Activated T-helper 1 cell treated with anti-CD3 and anti-CD28 coated beads, Interleukin-2, amount 50 U/mL, for 16 hours (primary cell): Measurements from ENCODE around the gene STPG1.

Experiments
- DNase-seq, 2 donors: peaks; one replicate each; pipeline ENCODE4 v3.0.0-alpha.2; 2020; ENCODE audit warnings: low read depth in 1 of 2, low spot score in 1 of 2

The STPG1 gene

GRCh38 chr1:24373710-24374109 lies 39.9 kb downstream of the STPG1 start:
- no peak for DNase-seq

GRCh38 chr1:24373044-24373443 lies 40.5 kb downstream of the STPG1 start:
- DNase-seq, result no peak

GRCh38 chr1:24369801-24370200 lies 43.8 kb downstream of the STPG1 start:
- no peak for DNase-seq

GRCh38 chr1:24369199-24369598 lies 44.4 kb downstream of the STPG1 start:
- no peak for DNase-seq

DNA sequence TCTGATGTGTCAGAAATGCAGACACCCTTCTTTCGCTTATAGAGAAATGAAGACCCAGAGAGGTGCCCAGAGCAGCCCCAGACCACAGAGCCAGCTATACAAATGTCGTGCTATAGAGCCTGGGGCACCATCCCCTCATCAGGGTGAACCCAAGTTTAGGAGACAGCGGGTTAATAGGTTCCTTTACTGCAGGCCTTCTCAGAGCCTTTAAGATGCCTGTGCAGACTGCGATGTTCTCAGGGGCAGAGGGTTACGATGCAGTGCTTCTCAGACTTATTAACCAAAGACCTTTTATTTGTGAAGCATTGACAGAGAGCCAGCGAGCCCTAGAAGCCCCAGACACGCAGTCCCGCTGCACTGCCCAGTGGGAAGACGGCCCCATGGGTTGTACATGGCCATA lies 46.9 kb downstream of the STPG1 start:
- DNase-seq, result no peak

DNA sequence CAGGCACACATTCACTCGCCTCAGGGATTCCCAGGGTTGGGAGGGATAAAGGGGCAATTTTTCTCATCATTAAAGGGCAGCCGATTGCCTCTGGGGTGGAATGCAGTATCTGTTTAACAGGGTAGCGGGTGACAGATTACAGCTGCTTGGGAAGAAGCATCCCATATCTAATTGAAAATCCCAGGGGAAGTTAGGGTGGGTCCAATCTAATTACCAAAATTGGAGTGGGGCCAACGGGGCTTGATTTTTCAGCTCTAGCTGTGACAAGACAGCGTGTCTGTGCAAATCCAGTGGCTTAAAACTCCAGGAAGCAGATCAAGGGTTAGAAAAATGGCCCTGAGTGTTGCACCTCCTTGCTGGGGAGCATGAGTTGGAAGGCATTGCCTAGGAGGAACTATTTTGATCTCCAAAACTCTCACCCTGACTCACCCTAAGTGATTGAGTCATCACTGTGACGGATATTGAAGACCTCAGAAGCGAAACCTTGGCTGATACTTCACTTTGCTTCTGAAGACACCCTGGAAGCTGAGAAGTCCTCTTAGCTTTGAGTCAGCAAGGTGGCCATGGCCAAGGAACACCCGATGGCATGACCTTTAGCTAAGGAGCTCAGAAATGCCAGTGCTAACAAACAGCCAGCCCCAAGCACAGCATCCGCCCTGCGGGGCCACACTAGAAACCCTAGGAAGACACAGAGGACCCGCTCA lies 48.5 kb downstream of the STPG1 start:
- DNase-seq, result no peak

DNA sequence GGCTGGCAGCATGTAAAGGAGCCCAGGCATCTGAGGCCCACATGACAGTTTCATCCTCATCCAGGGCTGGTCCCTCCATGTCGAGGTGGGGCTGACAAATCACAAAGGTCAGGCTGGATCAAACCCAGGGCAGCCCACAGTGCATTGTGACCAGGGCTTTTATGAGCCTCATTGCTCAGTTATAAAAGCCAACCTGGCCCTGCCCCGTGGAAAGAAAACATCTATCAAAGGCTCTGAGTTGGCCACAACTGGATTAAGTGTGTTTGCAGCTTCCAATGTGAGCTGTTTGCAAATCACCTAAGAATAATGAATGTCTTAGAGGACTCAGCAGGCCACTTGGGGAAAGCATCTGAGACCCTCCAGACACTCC lies 49.0 kb downstream of the STPG1 start:
- DNase-seq, result no peak

GRCh38 chr1:24363994-24364393 lies 49.6 kb downstream of the STPG1 start:
- no peak for DNase-seq

DNA sequence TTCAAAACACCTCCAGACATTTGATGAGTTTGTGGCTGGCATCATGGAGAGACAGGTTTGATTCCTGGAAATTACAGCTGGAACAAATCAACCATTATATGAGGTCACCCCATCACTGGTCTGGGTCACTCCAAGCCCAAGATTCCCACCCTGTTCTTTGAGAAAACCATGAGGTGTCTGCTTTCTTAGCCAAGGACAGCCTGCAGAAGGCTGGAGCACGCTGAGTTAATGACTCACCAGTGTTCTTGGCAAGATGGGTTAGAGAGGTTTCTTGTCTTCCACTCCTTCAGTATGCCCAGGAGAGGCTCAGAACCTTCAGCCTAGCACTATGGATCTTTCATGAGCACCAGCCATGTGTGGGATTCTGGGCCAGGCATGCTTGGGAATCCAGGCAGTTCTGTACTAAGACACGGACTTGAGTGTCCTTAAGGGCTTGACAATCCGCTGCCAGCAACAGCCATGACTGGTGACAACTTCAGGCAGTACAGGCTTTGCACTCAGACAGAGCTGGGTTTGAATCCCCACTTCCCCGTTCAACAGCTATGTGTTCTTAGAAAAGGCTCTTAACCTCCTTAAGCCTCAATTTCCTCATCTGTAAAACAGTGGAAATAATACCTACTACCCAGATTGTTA lies 50.5 kb downstream of the STPG1 start:
- DNase-seq, result no peak

DNA sequence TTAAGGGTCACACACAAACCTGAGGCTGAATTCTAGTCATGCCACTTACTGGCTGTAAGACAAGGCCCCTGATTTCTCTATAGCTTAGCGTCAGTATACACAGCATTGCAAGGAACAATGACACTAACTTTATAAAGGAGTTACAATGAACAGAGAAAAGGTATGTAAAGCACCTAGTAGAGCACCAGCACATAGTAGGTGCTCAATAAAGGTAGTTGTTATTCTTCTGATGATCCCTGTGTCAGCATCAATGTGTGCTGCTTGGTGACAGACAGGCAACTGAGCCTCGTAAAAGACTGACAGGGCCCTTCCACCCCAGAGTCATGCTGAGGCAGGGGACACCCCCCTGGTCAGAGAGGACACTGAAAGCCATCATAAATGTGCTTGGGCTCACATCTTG lies 51.2 kb downstream of the STPG1 start:
- DNase-seq, result no peak

DNA sequence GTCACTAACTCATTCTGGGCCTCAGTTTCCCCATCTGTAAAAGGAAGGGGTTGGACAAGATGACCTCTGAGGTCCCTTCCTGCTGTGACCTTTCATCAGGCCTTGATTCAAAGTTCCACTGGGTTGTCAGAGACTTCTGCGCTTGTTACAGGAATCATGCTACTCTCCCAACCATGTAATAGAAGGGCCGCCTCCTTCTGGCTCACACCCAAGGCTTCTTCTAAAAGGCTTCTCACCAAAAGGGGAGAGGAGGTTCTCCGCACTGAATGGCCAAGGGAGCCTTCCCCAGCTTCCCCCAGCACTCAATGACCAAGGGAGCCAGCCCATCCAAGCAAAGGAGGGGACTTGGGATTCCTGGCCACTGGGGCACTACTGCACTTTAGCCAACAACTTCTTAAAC lies 51.8 kb downstream of the STPG1 start:
- DNase-seq, result no peak

- DNase-seq, result no peak
These were observed 52.9 kb downstream of the STPG1 start for GRCh38 chr1:24360681-24361080.

DNA sequence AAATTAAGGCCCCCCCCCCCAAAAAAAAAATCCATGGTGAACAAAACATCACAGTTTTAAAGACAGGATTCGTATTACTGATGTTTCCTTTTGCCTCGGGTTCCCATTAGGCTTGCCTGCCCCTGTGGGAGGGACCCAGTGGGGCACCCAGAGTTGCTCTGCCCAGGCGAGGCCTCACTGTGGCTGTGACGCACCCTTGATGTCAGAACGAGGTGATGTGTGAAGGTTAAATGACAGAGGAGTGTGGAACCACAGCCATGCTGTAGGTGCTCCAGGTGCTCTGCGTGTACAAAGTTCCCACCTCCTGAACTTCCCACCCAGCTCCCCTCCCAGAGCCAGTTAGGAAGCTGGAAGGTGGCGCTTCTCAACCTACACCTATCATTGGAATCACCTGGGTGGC lies 56.5 kb downstream of the STPG1 start:
- no peak for DNase-seq

DNA sequence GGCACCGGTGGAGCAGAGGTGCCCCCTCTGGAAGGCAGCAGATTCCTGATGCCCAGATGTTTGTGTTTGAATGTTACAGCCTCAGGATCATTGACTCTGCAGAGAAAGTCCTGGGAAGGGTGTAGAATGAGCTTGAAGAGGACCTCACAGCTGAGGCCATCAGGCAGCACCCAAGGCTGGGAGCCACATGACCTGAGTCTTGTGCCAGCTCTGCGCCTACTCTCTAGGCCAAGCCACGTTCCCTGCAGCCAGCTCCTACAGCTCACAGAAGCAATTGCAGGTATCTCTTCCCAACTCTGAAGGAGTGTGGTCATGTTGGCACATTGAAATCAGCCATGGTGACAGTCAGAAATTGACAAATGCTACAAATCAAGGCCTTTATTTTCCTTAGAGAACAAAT lies 58.1 kb downstream of the STPG1 start:
- DNase-seq, result no peak

DNA sequence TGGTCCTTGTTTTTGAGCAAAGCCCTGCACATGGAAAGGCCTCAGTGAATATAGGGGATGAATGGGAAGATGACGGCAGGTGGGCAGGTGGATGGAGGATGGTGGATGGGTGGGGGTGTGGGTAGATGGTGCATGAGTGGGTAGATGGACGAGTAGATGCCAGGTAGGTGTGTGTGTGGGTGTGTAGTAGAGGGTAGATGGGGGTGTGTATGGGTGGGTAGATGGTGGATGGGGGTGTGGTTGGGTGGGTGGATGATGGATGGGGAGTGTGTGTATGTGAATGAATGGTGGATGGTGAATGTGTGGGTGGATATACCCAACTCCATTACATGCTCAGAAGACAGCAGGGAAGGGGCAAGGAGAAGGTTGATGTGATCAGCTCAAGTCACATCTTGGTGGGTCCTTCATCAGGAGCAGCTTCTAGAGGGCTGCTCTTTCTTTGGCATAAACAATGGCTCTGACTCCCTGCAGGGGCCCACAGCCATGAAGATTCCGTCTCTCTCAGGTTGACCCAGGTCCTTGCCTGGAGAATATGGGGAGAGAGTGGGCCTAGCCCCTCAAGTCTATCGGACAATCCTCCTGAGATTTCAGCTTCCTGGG lies 60.2 kb downstream of the STPG1 start:
- no peak for DNase-seq

GRCh38 chr1:24351918-24352627 lies 61.5 kb downstream of the STPG1 start:
- peak in 1 of 2 donors; percentile 15 for DNase-seq

DNA sequence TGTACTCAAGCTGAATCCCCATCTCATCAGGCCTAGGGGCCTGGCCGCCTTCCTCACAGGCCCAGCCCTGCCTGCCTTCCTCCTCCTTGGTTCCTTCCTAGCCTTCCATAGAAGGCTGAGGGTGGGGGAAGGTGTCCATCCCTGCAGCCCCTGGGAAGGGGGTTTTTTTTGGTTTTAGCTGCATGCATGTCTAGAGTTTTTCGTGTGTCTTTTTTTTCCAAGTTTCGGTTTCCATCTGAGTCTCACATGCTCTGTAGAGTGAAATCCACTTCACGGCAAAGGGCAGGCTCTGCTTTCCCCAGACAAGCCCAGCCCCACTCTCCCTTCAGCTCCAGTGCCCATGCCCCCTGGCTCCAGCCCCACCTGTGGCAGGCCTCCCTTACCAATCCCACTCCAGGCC lies 62.3 kb downstream of the STPG1 start:
- DNase-seq, result no peak

- DNase-seq, result no peak
These were observed 63.7 kb downstream of the STPG1 start for GRCh38 chr1:24349891-24350290.

DNA sequence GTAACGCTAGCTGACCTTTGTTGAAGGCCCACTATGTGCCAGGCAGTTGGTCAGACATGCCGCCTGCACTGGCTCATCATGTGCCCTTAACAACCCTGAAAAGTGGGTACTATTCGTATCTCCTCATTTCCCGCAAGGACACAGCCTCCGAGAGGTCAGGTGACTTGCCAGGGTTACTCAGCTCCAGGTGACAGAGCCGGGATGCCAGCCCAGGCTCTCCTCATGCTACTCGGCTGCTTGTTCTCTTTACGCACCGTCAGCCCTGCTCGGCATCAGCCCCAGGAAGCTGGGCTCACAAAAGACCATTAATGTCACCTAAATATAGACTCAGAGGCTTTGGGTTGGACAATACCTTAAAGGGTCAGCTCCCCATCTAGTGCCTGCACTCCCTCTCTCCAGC lies 65.4 kb downstream of the STPG1 start:
- DNase-seq, result no peak

DNA sequence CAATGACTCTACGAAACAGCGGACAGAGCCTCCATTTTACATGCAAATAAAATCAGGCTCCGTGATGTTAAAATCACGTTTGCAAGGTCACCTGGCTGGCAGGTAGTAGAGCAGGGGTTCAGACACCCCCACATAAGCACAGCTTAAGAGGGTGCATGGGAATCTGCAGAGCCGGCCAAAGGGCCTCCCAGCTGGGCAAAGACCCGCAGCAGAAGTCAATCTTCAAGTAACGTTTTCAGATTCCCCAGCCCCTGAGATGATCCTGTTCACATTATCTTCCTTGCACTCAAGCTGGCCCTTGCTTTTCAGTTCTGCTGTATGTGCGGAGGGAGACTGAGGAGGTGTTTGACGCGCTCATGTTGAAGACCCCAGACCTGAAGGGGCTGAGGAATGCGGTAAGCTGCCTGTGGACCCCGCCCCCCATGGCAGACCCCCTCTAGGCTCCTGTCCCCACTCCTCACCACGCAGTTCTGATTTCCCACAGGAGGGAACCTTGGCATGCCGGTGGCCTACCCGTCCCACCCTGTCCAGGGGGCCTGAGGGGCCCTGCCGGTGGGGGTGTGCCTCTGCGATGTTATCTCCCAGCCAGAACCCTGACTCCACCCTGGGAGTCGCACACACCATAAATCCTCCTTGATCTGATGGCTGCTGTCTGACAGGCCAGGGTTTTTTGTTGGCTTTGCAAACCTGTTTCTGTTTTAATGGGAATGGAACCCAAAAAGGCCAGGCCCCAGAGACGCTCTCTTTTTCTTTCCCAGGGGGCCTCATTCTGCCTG lies 66.2 kb downstream of the STPG1 start:
- DNase-seq, result no peak

DNA sequence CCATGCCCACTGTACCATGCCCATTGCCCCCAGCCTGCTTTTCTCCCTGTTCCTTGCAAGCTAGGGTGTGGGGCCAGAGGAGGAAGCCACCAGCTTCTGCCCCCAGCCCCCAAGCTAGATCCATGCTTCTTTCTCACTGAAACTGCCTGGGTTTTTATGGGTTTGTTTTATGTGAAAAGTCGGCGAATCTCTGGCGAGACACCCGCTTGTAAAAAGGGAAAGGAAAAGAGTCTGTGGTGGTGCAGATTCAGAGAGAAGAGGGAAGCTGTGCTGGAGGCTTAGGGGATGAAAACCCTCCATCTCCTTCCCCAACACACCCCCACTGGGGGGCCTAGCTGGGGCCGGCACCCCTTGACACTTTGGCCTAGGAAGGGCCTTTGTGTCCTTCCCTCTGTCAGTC lies 68.2 kb downstream of the STPG1 start:
- no peak for DNase-seq
